H9 (cell line): ENCODE results near the gene CHCHD4. TPM values are rescaled to one million over a fixed set of nuclear protein-coding genes. Genes with fewer than 3 reads are reported as not detected.

Experiments
- DNase-seq: peaks from one replicate; pipeline ENCODE4 v3.0.0-alpha.2; 2017
- H2AFZ ChIP-seq: one replicate; pipeline ENCODE4 v1.6.1; 2013; ENCODE audit warnings: mild to moderate bottlenecking, low read length, control low read depth, moderate library complexity
- H2AK5ac ChIP-seq: 2 replicates; pipeline ENCODE4 v1.6.1; 2013; ENCODE audit warnings: low read length, control low read depth, mixed read lengths; ENCODE audit not compliant: insufficient read length
- H2BK120ac ChIP-seq: one replicate; pipeline ENCODE4 v1.6.1; 2013; ENCODE audit warnings: low read depth, mild to moderate bottlenecking, low read length, control low read depth, inconsistent platforms; ENCODE audit not compliant: poor library complexity, severe bottlenecking
- H2BK12ac ChIP-seq: 2 replicates; pipeline ENCODE4 v1.6.1; 2013; ENCODE audit warnings: low read length, control low read depth, mixed read lengths, low read depth; ENCODE audit not compliant: insufficient read length
- H2BK15ac ChIP-seq: 2 replicates; pipeline ENCODE4 v1.6.1; 2013; ENCODE audit warnings: low read depth, low read length, control low read depth
- H2BK20ac ChIP-seq: one replicate; pipeline ENCODE4 v1.6.1; 2013; ENCODE audit warnings: low read depth, mild to moderate bottlenecking, low read length, control low read depth, inconsistent platforms; ENCODE audit not compliant: poor library complexity, severe bottlenecking
- H2BK5ac ChIP-seq: 2 replicates; pipeline ENCODE4 v1.6.1; 2013; ENCODE audit warnings: low read length, control low read depth, mixed read lengths; ENCODE audit not compliant: insufficient read length
- H3K14ac ChIP-seq: 2 replicates; pipeline ENCODE4 v1.6.1; 2013; ENCODE audit warnings: low read length, control low read depth; ENCODE audit not compliant: insufficient read depth
- H3K18ac ChIP-seq: 2 replicates; pipeline ENCODE4 v1.6.1; 2013; ENCODE audit warnings: low read depth, mild to moderate bottlenecking, mixed read lengths, low read length, control low read depth; ENCODE audit not compliant: insufficient read length
- H3K23ac ChIP-seq: 2 replicates; pipeline ENCODE4 v1.6.1; 2013; ENCODE audit warnings: low read length, control low read depth, mixed read lengths, low read depth; ENCODE audit not compliant: insufficient read length
- H3K23me2 ChIP-seq: 2 replicates; pipeline ENCODE4 v1.6.1; 2013; ENCODE audit warnings: low read depth, mild to moderate bottlenecking, mixed read lengths, low read length, control low read depth; ENCODE audit not compliant: insufficient read length, poor library complexity, severe bottlenecking
- H3K27ac ChIP-seq: 2 replicates; pipeline ENCODE4 v1.5.1; 2013; ENCODE audit warnings: low read length, control low read depth, mixed read lengths, low read depth; ENCODE audit not compliant: insufficient read length
- H3K27me3 ChIP-seq: 2 replicates; pipeline ENCODE4 v1.6.1; 2013; ENCODE audit warnings: low read length, control low read depth, inconsistent platforms; ENCODE audit not compliant: insufficient read depth
- H3K4ac ChIP-seq: 2 replicates; pipeline ENCODE4 v1.6.1; 2013; ENCODE audit warnings: low read depth, mild to moderate bottlenecking, control low read depth, inconsistent platforms, low read length, moderate library complexity
- H3K4me1 ChIP-seq: 2 replicates; pipeline ENCODE4 v1.6.1; 2013; ENCODE audit warnings: low read length, control low read depth, inconsistent platforms; ENCODE audit not compliant: insufficient read depth
- H3K4me2 ChIP-seq: 2 replicates; pipeline ENCODE4 v1.6.1; 2013; ENCODE audit warnings: low read length, control low read depth, mixed read lengths; ENCODE audit not compliant: insufficient read length, insufficient read depth
- H3K56ac ChIP-seq: 2 replicates; pipeline ENCODE4 v1.6.1; 2013; ENCODE audit warnings: low read depth, mild to moderate bottlenecking, mixed read lengths, low read length, control low read depth; ENCODE audit not compliant: insufficient read length
- H3K79me1 ChIP-seq: 2 replicates; pipeline ENCODE4 v1.6.1; 2013; ENCODE audit warnings: low read depth, mild to moderate bottlenecking, moderate library complexity, low read length, control low read depth, inconsistent platforms; ENCODE audit not compliant: insufficient read depth, poor library complexity, severe bottlenecking
- H3K79me2 ChIP-seq: 2 replicates; pipeline ENCODE4 v1.6.1; 2013; ENCODE audit warnings: low read length, control low read depth, inconsistent platforms; ENCODE audit not compliant: insufficient read depth
- H3K9ac ChIP-seq: 2 replicates; pipeline ENCODE4 v1.6.1; 2013; ENCODE audit warnings: low read length, control low read depth, mixed read lengths; ENCODE audit not compliant: insufficient read length; ENCODE audit errors: extremely low read depth
- H3K9me3 ChIP-seq: one replicate; pipeline ENCODE4 v1.6.1; 2013; ENCODE audit warnings: low read depth, low read length, inconsistent platforms; ENCODE audit not compliant: control insufficient read depth
- H3T11ph ChIP-seq: one replicate; pipeline ENCODE4 v1.6.1; 2013; ENCODE audit warnings: mild to moderate bottlenecking, low read length, control low read depth, inconsistent platforms
- H4K20me1 ChIP-seq: one replicate; pipeline ENCODE4 v1.6.1; 2013; ENCODE audit not compliant: control insufficient read depth, insufficient read length, insufficient read depth
- H4K5ac ChIP-seq: 2 replicates; pipeline ENCODE4 v1.6.1; 2013; ENCODE audit warnings: low read depth, mild to moderate bottlenecking, mixed read lengths, low read length, control low read depth; ENCODE audit not compliant: insufficient read length
- H4K8ac ChIP-seq: replicated peaks from 2 replicates; pipeline ENCODE4 v1.6.1; 2013; ENCODE audit warnings: low read length, control low read depth, mixed read lengths, low read depth; ENCODE audit not compliant: insufficient read length
- H4K91ac ChIP-seq: 2 replicates; pipeline ENCODE4 v1.6.1; 2013; ENCODE audit warnings: low read depth, mild to moderate bottlenecking, moderate library complexity, mixed read lengths, low read length, control low read depth; ENCODE audit not compliant: insufficient read length
- H3K27ac Mint-ChIP-seq, 3 experiments: 2 replicates in 2 of 3; 3 replicates in 1 of 3; pipeline ENCODE4 v1.8.0; 2020 to 2021; ENCODE audit warnings: mixed read lengths in 3 of 3, mild to moderate bottlenecking in 1 of 3, moderate library complexity in 1 of 3
- H3K27me3 Mint-ChIP-seq: 2 replicates; pipeline ENCODE4 v1.8.0; 2021; ENCODE audit warnings: low read depth, mild to moderate bottlenecking, moderate library complexity, mixed read lengths
- H3K36me3 Mint-ChIP-seq, 3 experiments: 2 replicates in 2 of 3; 3 replicates in 1 of 3; pipeline ENCODE4 v1.8.0; 2020 to 2021; ENCODE audit warnings: low read depth in 3 of 3, mixed read lengths in 3 of 3; ENCODE audit not compliant: insufficient read depth in 1 of 3
- H3K4me1 Mint-ChIP-seq, 2 experiments: 2 replicates each; pipeline ENCODE4 v1.8.0; 2020; ENCODE audit warnings: mixed read lengths in 2 of 2
- H3K4me3 Mint-ChIP-seq, 2 experiments: 2 replicates in 1 of 2; 3 replicates in 1 of 2; pipeline ENCODE4 v1.8.0; 2020 to 2021; ENCODE audit warnings: mild to moderate bottlenecking in 2 of 2, mixed read lengths in 2 of 2, moderate library complexity in 1 of 2
- H3K9me3 Mint-ChIP-seq, 2 experiments: 2 replicates in 1 of 2; 3 replicates in 1 of 2; pipeline ENCODE4 v1.8.0; 2020; ENCODE audit warnings: mild to moderate bottlenecking in 2 of 2, mixed read lengths in 2 of 2, moderate library complexity in 1 of 2
- CTCF ChIP-seq: fragments of 200-600 bp; sonication (generic); conservative IDR thresholded peaks from 3 replicates; pipeline ENCODE4 v1.8.0; 2021; ENCODE audit warnings: antibody characterized with exemption, mild to moderate bottlenecking
- WGBS: extraction: QIAGEN DNeasy Blood & Tissue Kit; methylation state at CpG from one replicate; pipeline ENCODE4 v1.1.7; 2013; ENCODE audit warnings: missing lambda C conversion rate, low lambda C conversion rate, mixed read lengths; ENCODE audit not compliant: insufficient read length; ENCODE audit errors: extremely low coverage; 5-methylcytosine and 5-hydroxymethylcytosine counted together
- total RNA-seq: library from RNA; stranded (reverse); gene quantifications from 2 replicates; pipeline ENCODE4 v1.2.1, GENCODE V29; 2021

CHCHD4 gene
- total RNA-seq, 1 experiment from 2014 or later: 13.7 TPM

GRCh38 chr3:14124223-14124614 lies 451 bp downstream of the CHCHD4 start:
- no peak overlapping the region for H2BK20ac ChIP-seq
- H4K8ac ChIP-seq: no peak overlapping the region
- no peak overlapping the region for H3K18ac ChIP-seq
- H3K79me2 ChIP-seq: peaks cover 3% of the 10 kb centered on the region; the same call in 1 of the 2 replicates
- peaks cover 9% of the 10 kb centered on the region for H3K79me1 ChIP-seq
- no peaks in the 10 kb centered on the region for H3K9me3 ChIP-seq
- peaks cover 14% of the 10 kb centered on the region for H3K23me2 ChIP-seq
- H4K91ac ChIP-seq: no peak overlapping the region
- H3K36me3 Mint-ChIP-seq: peaks cover 37 to 41% (median 37%) of the 10 kb centered on the region in 3 experiments
- H3K4ac ChIP-seq: no peak overlapping the region
- no peak overlapping the region for H3K56ac ChIP-seq
- TF ChIP-seq CTCF: no peak
- H3K4me3 Mint-ChIP-seq: peak overlapping the region; percentile 94 to 99
- WGBS: no CpG with 5 or more reads among the region's 37 CpGs
- H2BK120ac ChIP-seq: no peak overlapping the region
- H2BK5ac ChIP-seq: no peak overlapping the region
- no peak overlapping the region for H2AK5ac ChIP-seq
- peak overlapping the region; percentile 62 for H3K4me2 ChIP-seq
- H4K20me1 ChIP-seq: no peaks in the 10 kb centered on the region
- peaks cover 0 to 8% of the 10 kb centered on the region in 2 experiments; a peak in 4 of 5 replicates for H3K9me3 Mint-ChIP-seq
- H3K27me3 ChIP-seq: no peaks in the 10 kb centered on the region
- peaks cover 3% of the 10 kb centered on the region; the same call in 1 of the 2 replicates for H3K27me3 Mint-ChIP-seq
- no peak overlapping the region for H2BK12ac ChIP-seq
- peaks cover 35 to 39% of the 10 kb centered on the region in 2 experiments for H3K4me1 Mint-ChIP-seq
- no peak overlapping the region for H3K27ac ChIP-seq
- DNase-seq: peak; percentile 57
- no peak overlapping the region for H3K23ac ChIP-seq
- H3K9ac ChIP-seq: peak overlapping the region; percentile 7
- H3T11ph ChIP-seq: no peak overlapping the region
- H2AFZ ChIP-seq: no peak overlapping the region
- no peak overlapping the region for H2BK15ac ChIP-seq
- H3K14ac ChIP-seq: no peak overlapping the region
- H3K27ac Mint-ChIP-seq: peak overlapping the region in 2 of 3 experiments; percentile 83 to 93; a peak in 4 of 7 replicates
- no peaks in the 10 kb centered on the region for H3K4me1 ChIP-seq
- H4K5ac ChIP-seq: no peak overlapping the region
